GM18505 (cell line): Measurements from ENCODE around the gene SUMF1.
"Not testable (repeated sequence)": the region's sequence is repeated elsewhere in the genome, so short reads cannot be mapped to it uniquely, and the experiment has no call there.

ENCODE experiments used
- ATAC-seq: cut with Tn5 transposase; IDR thresholded peaks from one replicate; pipeline ENCODE4 v1.9.1; 2021; ENCODE audit not compliant: unreplicated experiment
- POLR2A ChIP-seq: IDR thresholded peaks from 4 replicates; pipeline ENCODE4 v1.6.1; 2011; ENCODE audit warnings: borderline replicate concordance; ENCODE audit not compliant: insufficient read depth, insufficient read length; ENCODE audit errors: extremely low read depth

Gene SUMF1

DNA sequence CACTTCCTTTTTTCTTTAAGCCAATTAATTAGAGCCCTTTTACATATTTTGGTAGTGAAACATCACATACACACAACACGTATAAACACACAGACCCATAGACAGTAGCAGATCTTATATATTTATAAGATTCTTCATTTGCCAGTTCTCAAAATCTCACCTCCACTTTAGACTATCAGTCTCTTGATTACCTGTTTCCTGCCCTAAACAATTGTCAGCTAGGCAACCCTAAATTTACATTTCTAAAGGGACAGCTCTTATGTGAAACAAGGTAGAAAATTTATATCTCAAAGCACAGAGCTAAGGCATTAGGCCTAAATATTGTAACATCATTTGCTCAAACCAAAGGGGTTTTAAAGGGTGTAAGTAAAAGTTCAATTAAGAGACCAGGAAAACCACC lies 135.0 kb downstream of the SUMF1 start:
- no peak for TF ChIP-seq POLR2A
- no peak for ATAC-seq

DNA sequence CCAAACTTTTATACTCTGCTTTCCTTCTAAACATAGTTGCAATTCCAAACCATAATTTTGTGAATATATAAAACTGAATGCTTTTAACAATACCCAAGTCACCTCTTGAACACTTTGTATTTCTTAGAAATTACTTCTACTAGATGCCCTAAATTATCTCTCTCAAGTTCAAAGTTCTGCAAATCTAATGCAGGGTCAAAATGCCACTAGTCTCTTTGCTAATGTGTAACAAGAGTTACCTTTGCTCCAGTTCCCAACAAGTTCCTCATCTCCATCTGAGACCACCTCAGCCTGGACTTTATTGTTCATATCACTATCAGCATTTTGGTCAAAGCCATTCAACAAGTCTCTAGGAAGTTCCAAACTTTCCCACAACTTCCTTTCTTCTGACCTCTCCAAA lies 137.3 kb downstream of the SUMF1 start:
- not testable (repeated sequence) for ATAC-seq

DNA sequence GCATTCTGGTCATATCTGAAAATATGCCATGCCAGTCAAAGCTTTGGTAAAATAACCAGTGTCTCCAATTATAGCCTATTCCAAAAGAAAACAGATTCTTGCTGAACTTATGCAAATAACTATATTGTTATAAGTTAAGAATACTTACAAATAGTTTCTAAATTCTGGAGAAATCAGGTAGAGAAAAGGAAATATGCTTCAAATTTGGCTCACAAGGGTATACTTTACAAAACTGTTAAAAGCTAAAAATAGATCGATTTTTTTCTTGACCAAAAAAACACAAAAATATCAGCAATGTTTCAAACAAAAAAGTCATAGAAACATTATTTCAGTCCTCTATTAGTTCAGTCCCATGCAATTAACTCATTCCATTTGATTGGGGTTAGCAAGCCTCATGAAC lies 140.2 kb downstream of the SUMF1 start:
- TF ChIP-seq POLR2A: no peak
- no peak for ATAC-seq

DNA sequence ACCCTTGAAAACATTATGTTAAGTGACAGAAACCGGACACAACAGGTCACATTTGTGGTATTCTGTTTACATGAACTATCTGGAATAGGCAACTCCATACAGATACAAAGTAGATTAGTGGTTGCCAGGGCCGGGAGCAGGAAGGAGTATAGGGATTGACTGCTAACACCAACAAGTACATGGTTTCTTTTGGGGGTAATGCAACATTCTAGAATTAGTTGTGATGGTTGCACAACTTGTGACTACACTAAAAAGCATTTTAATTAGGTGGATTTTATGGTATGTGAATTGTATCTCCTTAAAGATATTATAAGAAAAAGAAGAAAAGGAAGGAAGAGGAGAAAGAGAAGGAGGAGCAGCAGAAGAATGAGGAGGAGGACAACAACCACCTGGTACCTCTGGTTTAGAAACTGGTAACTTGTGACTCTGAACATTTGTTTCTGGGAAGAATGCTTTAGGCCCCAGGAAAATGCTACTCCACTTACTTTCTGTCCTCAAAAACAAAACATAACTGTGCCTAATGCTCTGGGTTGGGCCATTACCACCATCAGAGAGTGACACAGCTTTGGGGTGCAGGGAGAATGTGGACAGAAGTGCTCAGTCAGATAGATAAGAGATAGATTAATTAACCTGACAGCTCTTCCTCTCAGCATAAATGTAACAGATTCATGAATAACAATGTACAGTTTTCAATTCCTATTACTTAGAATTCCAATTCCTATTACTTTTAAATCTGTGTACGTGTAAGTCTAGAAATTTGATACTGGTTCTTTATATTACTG lies 143.6 kb downstream of the SUMF1 start:
- no peak for TF ChIP-seq POLR2A
- ATAC-seq: no peak

DNA sequence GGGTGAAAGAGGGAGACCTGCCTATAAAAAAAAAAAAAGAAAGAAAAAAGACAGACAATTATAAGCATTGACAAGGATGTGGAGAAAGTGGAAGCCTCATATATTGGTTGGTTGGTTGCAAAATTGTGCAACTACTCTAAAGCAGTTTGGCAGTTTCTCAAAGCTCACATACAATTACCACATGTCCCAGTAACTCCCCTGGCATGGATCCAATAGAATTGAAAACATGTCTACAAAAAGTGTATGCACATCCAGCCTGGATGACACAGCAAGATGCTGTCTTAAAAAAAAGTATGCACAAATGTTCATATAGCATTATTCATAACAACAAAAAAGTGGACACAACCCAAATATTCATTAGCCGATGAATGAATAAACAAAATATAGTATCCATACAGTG lies 144.4 kb downstream of the SUMF1 start:
- TF ChIP-seq POLR2A: no peak

DNA sequence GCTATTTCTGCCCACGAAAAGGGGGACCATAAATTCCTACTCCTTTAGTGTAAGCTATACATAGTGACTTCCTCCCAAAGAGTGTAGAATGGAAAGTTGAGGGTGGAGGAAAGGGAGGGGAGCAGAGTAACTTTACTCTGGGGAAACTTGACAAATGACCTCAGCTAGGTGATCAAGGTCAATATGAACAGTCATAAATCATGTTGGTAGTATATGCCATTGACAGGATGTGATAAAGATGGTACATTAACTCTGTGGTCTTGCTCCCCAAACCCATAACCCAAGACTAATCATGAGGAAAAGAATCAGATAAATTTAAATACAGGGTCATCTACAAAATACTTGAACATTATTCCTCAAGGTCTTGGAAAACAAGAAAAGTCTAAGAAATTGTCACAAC lies 145.3 kb downstream of the SUMF1 start:
- no peak for ATAC-seq
- TF ChIP-seq POLR2A: no peak

More for the DNA sequence above, 144.4 kb downstream of the SUMF1 start:
- no peak for ATAC-seq

DNA sequence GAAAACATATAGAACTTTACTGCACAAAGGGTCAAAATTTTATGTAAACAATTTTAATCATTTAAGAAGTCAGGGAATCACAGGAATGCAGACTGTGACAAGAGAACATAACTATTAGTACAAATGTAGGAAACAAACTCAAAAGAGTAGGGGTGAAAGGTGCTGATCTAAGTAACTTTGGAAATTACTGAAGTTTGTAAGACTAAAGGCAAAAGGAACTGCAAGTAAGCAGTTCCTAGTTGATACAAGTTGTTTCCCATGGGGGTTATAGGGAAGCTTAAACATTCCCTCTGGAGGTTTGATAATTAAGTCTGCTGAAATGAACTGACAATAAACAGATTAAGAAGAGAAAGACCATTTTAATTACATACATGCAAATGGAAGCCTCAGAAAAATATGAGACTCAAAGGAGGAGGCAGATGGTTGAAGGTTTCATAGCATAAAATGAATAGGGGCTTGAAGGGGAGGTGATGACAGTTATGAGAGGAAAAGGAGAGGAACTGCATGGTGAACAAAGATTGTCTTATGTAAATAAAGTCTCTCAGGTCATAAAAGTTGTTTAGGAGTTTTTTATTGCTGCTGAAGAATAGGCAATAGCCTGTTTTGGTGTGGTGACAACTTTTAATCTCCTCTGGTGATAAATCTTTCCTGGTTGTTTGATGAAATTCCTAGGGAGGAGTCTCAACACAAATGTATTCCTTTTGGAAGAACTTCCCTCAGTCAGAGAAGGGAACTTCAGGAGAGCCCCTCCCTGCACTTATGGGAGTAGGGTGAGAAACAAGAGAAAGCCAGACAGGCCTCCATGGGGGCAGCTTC lies 146.8 kb downstream of the SUMF1 start:
- ATAC-seq: no peak
- no peak for TF ChIP-seq POLR2A

DNA sequence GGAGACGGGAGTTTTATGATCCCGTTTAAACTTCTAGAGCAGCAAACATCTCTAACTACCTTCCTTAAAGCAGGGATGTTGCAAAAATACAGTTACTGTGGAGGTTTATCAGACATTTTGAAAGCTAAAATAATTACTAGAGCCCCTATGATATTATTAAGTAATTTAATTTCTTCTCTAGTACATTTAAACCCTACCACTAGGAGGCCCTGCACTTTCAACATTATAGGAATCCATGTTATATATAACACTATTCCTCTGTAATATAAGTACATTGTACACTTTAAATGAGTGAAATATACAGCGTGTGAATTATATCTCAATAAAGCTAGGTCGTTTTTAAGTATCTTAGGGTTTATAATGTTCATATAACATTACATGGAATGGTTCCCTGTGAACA lies 152.4 kb downstream of the SUMF1 start:
- no peak for ATAC-seq
- no peak for TF ChIP-seq POLR2A

DNA sequence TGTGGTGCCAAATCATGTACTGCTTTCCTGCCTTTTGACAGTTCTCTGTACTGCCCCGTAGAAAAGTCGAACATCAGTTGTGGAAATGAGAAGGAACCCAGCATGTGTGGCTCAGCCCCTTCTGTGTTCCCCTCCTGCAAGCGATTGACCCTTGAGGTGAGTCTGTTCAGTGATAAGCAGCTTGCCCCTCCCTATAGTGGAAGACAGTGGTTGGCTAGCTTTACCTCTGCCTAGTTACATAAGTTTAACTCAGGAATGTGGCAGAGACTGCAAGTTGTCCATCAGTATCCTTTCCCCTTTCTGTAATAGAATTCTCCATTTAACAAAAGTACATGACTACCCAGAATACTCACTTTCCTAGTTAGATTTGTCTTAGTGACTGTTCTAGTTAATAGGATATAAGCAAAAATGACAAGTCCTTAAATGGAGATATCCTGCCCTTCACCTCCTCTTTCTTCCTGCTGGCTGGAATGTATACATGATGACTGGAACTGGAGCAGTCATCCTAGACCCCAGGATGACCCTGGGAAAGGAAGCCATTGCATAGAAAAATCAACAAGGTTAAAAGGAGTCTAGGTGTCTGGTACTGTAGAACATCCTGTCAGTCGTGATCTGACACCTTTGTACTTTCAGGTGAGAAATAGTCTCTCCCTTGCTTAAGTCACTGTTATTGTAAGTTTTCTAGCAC lies 153.3 kb downstream of the SUMF1 start:
- ATAC-seq: no peak
- no peak for TF ChIP-seq POLR2A

DNA sequence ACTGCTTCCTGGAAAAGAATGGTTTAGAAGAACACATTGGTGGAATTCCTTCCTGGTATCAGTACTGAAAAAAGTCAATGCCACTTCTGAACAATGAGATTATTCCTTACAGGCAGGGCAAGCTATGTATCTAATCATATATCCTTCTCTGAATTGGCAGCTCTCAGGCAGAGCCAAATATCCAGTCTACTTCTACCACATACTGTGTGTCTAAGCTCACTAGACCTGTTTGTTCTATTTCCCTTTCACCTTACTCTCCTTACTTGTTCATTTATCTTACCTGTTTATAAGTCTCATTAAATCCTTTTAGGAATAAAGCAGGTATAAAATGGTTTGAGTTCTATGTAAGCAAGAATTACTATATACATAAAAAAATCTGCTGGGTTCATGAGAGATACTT lies 155.6 kb downstream of the SUMF1 start:
- no peak for ATAC-seq
- no peak for TF ChIP-seq POLR2A
